Osteoblast (primary cell): ENCODE results near the gene RNFT1. TPM values are rescaled to one million over a fixed set of nuclear protein-coding genes. Genes with fewer than 3 reads are reported as not detected.
"Not testable (repeated sequence)": the region's sequence is repeated elsewhere in the genome, so short reads cannot be mapped to it uniquely, and the experiment has no call there.

Source experiments
- DNase-seq: peaks from one replicate; pipeline ENCODE4 v3.0.0; 2011; ENCODE audit warnings: low spot score, mixed read lengths; ENCODE audit not compliant: insufficient read length; ENCODE audit errors: missing footprints
- H2AFZ ChIP-seq: 2 replicates; pipeline ENCODE4 v1.6.0; 2011; ENCODE audit warnings: mild to moderate bottlenecking, low read length
- H3K27ac ChIP-seq: 2 replicates; pipeline ENCODE4 v1.5.1; 2011; ENCODE audit warnings: mild to moderate bottlenecking, low read depth, low read length, moderate library complexity
- H3K27me3 ChIP-seq: 2 replicates; pipeline ENCODE4 v1.6.0; 2012; ENCODE audit warnings: mild to moderate bottlenecking, control low read depth, inconsistent platforms, low read length, moderate library complexity; ENCODE audit not compliant: insufficient read depth
- H3K36me3 ChIP-seq: 2 replicates; pipeline ENCODE4 v1.5.1; 2011; ENCODE audit warnings: mild to moderate bottlenecking, low read length, control low read depth, moderate library complexity; ENCODE audit not compliant: insufficient read depth
- H3K4me1 ChIP-seq: 2 replicates; pipeline ENCODE4 v1.5.1; 2011; ENCODE audit warnings: mild to moderate bottlenecking, low read length, control low read depth, moderate library complexity; ENCODE audit not compliant: insufficient read depth
- H3K4me2 ChIP-seq: 2 replicates; pipeline ENCODE4 v1.6.0; 2011; ENCODE audit warnings: mild to moderate bottlenecking, low read length; ENCODE audit not compliant: insufficient read depth
- H3K4me3 ChIP-seq: fragments of 200-600 bp; sonication (generic); 3 replicates; pipeline ENCODE4 v1.5.1; 2012; ENCODE audit warnings: mild to moderate bottlenecking, low read length, inconsistent platforms; ENCODE audit not compliant: insufficient read depth
- H3K79me2 ChIP-seq: 2 replicates; pipeline ENCODE4 v1.6.0; 2012; ENCODE audit warnings: mild to moderate bottlenecking, low read length, control low read depth, inconsistent platforms; ENCODE audit not compliant: insufficient read depth
- H3K9me3 ChIP-seq: 2 replicates; pipeline ENCODE4 v1.5.1; 2011; ENCODE audit warnings: low read depth, low read length, control low read depth
- H4K20me1 ChIP-seq: 2 replicates; pipeline ENCODE4 v1.6.0; 2012; ENCODE audit warnings: mild to moderate bottlenecking, low read length, control low read depth; ENCODE audit not compliant: insufficient read depth
- total RNA-seq: library from RNA; depleted of rRNA; stranded (reverse); fragments of >200 nt; gene quantifications from 2 replicates; pipeline ENCODE4 v1.2.3, GENCODE V29; 2012
- TF ChIP-seq, protein P1 (sequence below): IDR thresholded peaks from 2 replicates; pipeline ENCODE4 v1.5.1; 2011; ENCODE audit warnings: mild to moderate bottlenecking, low read depth, low read length, moderate library complexity; ENCODE audit errors: extremely low read depth

Gene RNFT1, protein sequence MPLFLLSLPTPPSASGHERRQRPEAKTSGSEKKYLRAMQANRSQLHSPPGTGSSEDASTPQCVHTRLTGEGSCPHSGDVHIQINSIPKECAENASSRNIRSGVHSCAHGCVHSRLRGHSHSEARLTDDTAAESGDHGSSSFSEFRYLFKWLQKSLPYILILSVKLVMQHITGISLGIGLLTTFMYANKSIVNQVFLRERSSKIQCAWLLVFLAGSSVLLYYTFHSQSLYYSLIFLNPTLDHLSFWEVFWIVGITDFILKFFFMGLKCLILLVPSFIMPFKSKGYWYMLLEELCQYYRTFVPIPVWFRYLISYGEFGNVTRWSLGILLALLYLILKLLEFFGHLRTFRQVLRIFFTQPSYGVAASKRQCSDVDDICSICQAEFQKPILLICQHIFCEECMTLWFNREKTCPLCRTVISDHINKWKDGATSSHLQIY
- 15.6 and 17.7 TPM in 2 replicates for total RNA-seq

DNA sequence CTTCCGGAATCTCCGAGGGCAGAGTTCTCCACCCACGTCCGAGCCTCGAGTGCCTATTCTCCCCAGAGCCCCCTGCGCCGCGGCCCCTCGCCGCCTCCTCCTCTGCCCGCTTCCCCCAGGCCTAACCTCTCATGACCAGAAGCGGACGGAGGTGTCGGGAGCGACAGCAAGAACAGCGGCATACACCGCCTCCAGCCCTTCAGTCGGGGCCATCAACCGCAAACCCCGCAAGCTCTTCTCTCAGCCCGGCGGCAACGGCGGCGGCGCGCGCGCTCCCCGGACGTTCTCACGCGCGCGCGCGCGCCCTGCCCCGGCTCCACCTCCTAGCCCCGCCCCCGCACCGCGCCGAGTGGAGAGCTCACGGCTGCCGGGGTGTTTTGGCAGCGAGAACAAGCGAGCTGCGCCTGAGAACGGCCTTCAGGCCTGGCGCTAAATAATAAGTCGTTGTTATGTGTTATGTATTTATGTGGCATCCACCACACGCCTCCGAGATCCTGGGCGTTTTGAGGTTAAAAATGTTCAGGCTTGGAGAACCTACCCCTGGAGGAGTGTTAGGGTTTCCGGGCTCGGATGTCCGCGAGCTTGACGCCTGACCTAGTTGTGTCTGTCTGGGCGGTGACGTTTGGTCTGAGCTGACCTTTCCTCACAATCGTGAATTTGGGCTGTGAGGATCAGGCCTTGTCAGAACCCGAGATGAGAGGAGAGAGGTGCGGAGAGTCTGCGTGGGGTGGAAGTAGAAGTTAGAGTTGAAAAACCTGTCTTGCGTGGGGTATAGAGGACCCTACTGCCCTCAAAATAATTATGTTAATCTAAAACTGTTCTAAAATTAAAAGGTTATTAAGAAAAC is at the start of gene RNFT1:
Gene RNFT1 (minus strand): TSS at position 259 of the 847 bp plus-strand sequence. CDS start 77 bp downstream, at position 182.
- H3K79me2 ChIP-seq: peaks cover 12% of the 10 kb centered on the region
- peak within 1 kb of the TSS; percentile 98 for H2AFZ ChIP-seq
- peak within 1 kb of the TSS; percentile 92 for H3K27ac ChIP-seq
- H3K4me2 ChIP-seq: peak within 1 kb of the TSS; percentile 97
- no peaks in the 10 kb centered on the region for H3K27me3 ChIP-seq
- peaks cover 3% of the 10 kb centered on the region for H4K20me1 ChIP-seq
- peaks cover 6% of the 10 kb centered on the region for H3K36me3 ChIP-seq
- H3K4me1 ChIP-seq: peaks cover 16% of the 10 kb centered on the region
- peak within 1 kb of the TSS; percentile 91 for H3K4me3 ChIP-seq
- DNase-seq: peak; percentile 98
- no peaks in the 10 kb centered on the region for H3K9me3 ChIP-seq
- TF ChIP-seq, protein P1, sequence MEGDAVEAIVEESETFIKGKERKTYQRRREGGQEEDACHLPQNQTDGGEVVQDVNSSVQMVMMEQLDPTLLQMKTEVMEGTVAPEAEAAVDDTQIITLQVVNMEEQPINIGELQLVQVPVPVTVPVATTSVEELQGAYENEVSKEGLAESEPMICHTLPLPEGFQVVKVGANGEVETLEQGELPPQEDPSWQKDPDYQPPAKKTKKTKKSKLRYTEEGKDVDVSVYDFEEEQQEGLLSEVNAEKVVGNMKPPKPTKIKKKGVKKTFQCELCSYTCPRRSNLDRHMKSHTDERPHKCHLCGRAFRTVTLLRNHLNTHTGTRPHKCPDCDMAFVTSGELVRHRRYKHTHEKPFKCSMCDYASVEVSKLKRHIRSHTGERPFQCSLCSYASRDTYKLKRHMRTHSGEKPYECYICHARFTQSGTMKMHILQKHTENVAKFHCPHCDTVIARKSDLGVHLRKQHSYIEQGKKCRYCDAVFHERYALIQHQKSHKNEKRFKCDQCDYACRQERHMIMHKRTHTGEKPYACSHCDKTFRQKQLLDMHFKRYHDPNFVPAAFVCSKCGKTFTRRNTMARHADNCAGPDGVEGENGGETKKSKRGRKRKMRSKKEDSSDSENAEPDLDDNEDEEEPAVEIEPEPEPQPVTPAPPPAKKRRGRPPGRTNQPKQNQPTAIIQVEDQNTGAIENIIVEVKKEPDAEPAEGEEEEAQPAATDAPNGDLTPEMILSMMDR: no peak

DNA sequence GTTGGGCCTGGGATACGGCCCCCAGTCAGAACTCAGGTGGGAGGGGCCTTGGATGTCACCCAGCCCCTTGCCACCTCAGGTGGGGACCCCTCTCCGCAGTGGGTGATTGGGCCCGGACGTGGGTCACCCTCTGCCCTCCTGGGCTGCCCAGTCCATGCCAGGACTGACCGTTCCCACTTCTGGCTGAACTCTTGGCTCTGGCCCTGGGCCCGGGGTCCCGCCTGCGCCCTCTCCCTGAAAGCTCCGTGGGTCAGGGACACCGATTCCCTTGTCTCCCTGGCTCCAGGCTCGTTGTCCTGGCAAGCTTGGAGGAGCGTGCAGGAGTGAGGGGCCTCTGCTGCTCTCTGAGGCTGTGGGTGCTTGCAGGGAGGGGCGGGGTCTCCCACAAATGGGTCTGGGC is 44.8 kb upstream of the RNFT1 start:
- not testable (repeated sequence) for H3K27me3 ChIP-seq, H3K27ac ChIP-seq, H3K4me3 ChIP-seq, H2AFZ ChIP-seq, H3K4me2 ChIP-seq, H3K9me3 ChIP-seq, DNase-seq, H4K20me1 ChIP-seq, H3K79me2 ChIP-seq, H3K36me3 ChIP-seq, H3K4me1 ChIP-seq

DNA sequence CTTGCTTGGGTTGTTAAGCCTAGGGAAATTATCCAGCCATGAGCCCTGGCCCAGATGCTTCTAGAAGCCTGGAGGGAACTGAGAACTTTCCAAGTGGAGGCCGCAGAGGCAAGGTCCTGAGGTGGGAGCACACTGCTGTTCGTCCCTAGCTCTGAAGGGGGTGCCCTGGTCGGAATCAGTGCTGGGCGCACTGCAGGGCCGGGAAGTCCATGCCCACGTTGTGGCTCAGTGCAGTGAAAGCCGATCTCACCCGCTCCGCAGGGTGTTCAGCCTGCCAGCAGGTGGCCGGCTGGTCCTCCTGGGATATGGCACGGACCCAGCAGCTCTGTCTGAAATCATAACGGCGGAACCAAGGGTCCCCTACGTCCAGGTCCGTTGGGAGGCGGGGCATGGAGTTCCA is 43.8 kb upstream of the RNFT1 start:
- not testable (repeated sequence) for H2AFZ ChIP-seq, H4K20me1 ChIP-seq, H3K79me2 ChIP-seq, H3K27me3 ChIP-seq, DNase-seq, H3K9me3 ChIP-seq, H3K4me3 ChIP-seq, H3K4me2 ChIP-seq, H3K4me1 ChIP-seq, H3K27ac ChIP-seq, H3K36me3 ChIP-seq

DNA sequence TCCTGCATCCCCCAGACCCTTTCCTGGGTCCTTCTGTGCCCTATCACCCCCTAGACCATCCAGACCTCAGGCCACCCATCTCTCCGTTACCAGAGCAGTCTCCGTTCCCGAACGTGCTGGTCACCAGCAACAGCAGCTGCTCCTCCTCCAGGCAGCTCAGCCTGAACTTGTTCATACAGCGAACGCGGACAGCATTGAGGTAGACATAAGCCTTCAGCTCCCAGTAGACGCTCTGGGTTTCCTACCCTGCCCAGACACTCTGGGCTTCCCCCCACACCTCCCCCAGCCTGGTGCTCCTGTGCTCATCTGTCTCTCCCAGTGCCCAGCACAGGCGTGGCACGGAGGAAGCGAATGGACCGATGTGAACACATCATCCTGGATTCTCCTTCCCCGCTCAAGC is 41.6 kb upstream of the RNFT1 start:
- H3K4me2 ChIP-seq: no peak overlapping the region
- H3K79me2 ChIP-seq: no peaks in the 10 kb centered on the region
- no peaks in the 10 kb centered on the region for H3K9me3 ChIP-seq
- no peaks in the 10 kb centered on the region for H4K20me1 ChIP-seq
- TF ChIP-seq, protein P1: no peak
- no peak overlapping the region for H3K4me3 ChIP-seq
- no peak overlapping the region for H2AFZ ChIP-seq
- no peaks in the 10 kb centered on the region for H3K27me3 ChIP-seq
- no peak for DNase-seq
- no peaks in the 10 kb centered on the region for H3K36me3 ChIP-seq
- no peak overlapping the region for H3K27ac ChIP-seq
- no peaks in the 10 kb centered on the region for H3K4me1 ChIP-seq

DNA sequence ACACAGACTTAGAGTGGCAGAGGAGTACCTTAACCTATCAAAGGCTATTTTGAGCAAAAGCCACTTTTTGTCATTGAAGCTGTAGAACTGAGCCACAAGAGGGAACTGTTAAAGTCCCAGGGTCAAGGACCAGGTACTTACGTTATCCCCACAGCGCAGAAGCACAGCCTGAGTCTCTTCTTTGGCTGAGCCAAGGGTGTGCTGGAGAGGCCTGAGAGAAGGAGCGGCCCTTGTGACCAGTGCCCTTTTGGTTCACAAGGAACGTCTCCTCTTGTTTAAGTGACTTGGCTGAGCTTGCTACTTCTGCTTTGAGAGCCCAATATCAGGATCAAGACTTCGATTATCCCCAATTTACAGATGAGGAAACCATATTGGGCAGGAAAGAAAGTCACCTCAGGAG is 40.0 kb upstream of the RNFT1 start:
- H4K20me1 ChIP-seq, H3K4me3 ChIP-seq, H3K79me2 ChIP-seq, H3K27ac ChIP-seq, H3K4me1 ChIP-seq, H2AFZ ChIP-seq, H3K27me3 ChIP-seq, H3K4me2 ChIP-seq, DNase-seq, H3K9me3 ChIP-seq, H3K36me3 ChIP-seq: not testable (repeated sequence)

DNA sequence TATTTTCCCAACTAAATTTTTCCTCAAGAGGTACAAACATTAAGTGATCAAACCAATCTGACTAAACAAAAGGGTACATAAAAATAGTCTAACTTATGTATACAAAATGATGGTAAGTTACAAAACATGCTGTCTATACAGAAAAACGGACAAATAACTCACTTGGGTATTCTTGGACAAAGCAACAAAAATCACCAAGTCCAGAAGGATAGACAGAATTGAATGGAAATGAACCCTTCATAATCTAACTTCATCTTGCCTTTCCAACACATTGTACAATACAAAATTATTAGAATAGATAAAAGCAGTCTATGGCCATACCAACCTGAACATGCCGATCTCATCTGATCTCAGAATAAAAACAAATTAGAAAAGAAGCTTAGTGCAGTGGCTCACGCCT is 37.9 kb upstream of the RNFT1 start:
- H4K20me1 ChIP-seq, H3K4me3 ChIP-seq, H3K9me3 ChIP-seq, H3K4me1 ChIP-seq, DNase-seq, H3K27me3 ChIP-seq, H3K27ac ChIP-seq, H2AFZ ChIP-seq, H3K4me2 ChIP-seq, H3K36me3 ChIP-seq, H3K79me2 ChIP-seq: not testable (repeated sequence)

DNA sequence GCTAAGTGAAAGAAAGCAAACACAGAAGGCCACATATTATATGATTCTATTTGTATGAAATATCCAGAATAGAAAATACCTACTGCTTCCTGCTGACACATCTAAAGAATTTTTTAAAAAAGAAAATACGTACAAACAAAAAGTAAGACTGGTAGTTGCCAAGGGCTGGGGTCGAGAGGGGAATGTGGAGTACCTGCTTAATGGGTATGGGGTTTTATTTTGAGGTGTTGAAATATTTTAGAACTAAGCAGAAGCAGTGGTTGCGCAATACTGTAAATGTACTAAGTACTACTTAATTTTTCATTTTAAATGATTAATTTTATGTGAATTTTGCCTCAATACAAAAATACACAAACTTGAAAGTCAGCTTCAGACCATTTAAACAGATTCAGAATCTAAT is 32.1 kb upstream of the RNFT1 start:
- H3K27ac ChIP-seq, H2AFZ ChIP-seq, DNase-seq: not testable (repeated sequence)

More for the DNA sequence above, 32.1 kb upstream of the RNFT1 start:
- H3K4me1 ChIP-seq, H3K79me2 ChIP-seq, H3K27me3 ChIP-seq, H3K4me2 ChIP-seq, H3K4me3 ChIP-seq, H4K20me1 ChIP-seq, H3K9me3 ChIP-seq, H3K36me3 ChIP-seq: not testable (repeated sequence)
